Mesothelial cell of epicardium (in vitro differentiated cells): ENCODE results near the gene THSD4. TPM values are rescaled to one million over a fixed set of nuclear protein-coding genes. Genes with fewer than 3 reads are reported as not detected.
A peak's percentile ranks its signal among the peaks of the same experiment; 100 is the strongest.

Source experiments
- DNase-seq, 2 experiments: peaks; one replicate each; pipeline ENCODE4 v3.0.0; 2021; ENCODE audit warnings: low spot score in 2 of 2; ENCODE audit not compliant: unreplicated experiment in 2 of 2
- H3K27ac Mint-ChIP-seq: 2 replicates; pipeline ENCODE4 v1.8.0; 2021; ENCODE audit warnings: mixed read lengths
- H3K27me3 Mint-ChIP-seq: 2 replicates; pipeline ENCODE4 v1.8.0; 2021; ENCODE audit warnings: low read depth, mixed read lengths
- H3K36me3 Mint-ChIP-seq: 2 replicates; pipeline ENCODE4 v1.8.0; 2021; ENCODE audit warnings: mixed read lengths
- H3K4me1 Mint-ChIP-seq: 2 replicates; pipeline ENCODE4 v1.8.0; 2021; ENCODE audit warnings: mixed read lengths
- H3K4me3 Mint-ChIP-seq: 2 replicates; pipeline ENCODE4 v1.8.0; 2021; ENCODE audit warnings: mild to moderate bottlenecking, moderate library complexity, mixed read lengths
- H3K9me3 Mint-ChIP-seq: 2 replicates; pipeline ENCODE4 v1.8.0; 2021; ENCODE audit warnings: mixed read lengths
- CTCF ChIP-seq: fragments of 200-600 bp; sonication (generic); IDR thresholded peaks from one replicate; pipeline ENCODE4 v1.5.0; 2021; ENCODE audit warnings: antibody characterized with exemption; ENCODE audit not compliant: unreplicated experiment
- total RNA-seq: library from RNA; stranded (reverse); gene quantifications from 3 replicates; pipeline ENCODE4 v1.2.1, GENCODE V29; 2021

Gene THSD4
- total RNA-seq, 1 donor from 2014 or later: 93.9 TPM

DNA sequence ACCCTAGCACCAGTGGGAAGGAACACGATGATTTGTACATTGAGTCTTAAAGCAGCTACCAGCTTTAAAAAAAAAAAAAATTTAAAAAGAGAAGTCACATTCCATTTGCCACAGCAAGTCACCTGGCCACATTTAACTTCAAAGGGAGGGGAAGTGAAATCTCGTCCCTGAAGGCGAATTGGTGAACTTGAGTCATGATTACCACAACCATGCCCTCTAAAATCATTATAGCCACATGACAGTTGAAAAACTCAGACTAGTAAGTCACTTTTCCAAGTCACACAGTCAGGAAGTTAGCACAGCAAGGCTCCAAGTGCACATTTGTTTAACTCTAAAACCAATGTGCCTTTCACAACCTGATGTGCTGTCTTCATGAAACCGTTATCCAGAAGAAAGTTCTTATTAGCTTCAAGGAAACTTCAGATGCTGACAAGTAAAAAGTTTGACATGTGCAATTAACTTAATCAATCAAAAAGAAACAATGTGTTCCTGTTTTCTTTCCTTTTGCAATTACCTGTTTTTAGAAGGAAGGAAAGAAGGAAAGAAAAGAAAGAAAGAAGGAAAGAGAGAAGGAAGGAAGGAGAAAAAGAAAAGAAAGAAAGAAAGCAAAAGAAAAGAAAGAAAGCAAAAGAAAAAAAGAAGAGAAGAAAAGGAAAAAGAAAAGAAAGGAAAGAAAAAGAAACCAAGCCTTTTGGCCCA is 8.3 kb upstream of the THSD4 start:
- H3K27ac Mint-ChIP-seq: no peak overlapping the region
- no peak for DNase-seq
- H3K9me3 Mint-ChIP-seq: peaks cover 6% of the 10 kb centered on the region
- H3K4me1 Mint-ChIP-seq: peaks cover 29% of the 10 kb centered on the region
- no peaks in the 10 kb centered on the region for H3K27me3 Mint-ChIP-seq
- H3K4me3 Mint-ChIP-seq: no peak overlapping the region
- no peak for TF ChIP-seq CTCF
- no peaks in the 10 kb centered on the region for H3K36me3 Mint-ChIP-seq

GRCh38 chr15:71107501-71107815 is 7.8 kb upstream of the THSD4 start:
- no peak for TF ChIP-seq CTCF
- no peak overlapping the region for H3K27ac Mint-ChIP-seq
- peaks cover 3% of the 10 kb centered on the region for H3K9me3 Mint-ChIP-seq
- H3K4me1 Mint-ChIP-seq: peaks cover 29% of the 10 kb centered on the region
- H3K36me3 Mint-ChIP-seq: no peaks in the 10 kb centered on the region
- no peak for DNase-seq
- no peak overlapping the region for H3K4me3 Mint-ChIP-seq
- H3K27me3 Mint-ChIP-seq: no peaks in the 10 kb centered on the region

- no peaks in the 10 kb centered on the region for H3K9me3 Mint-ChIP-seq
- H3K4me3 Mint-ChIP-seq: no peak overlapping the region
- H3K27ac Mint-ChIP-seq: no peak overlapping the region
- no peak for DNase-seq
- H3K36me3 Mint-ChIP-seq: no peaks in the 10 kb centered on the region
- no peak for TF ChIP-seq CTCF
- no peaks in the 10 kb centered on the region for H3K27me3 Mint-ChIP-seq
- peaks cover 24% of the 10 kb centered on the region for H3K4me1 Mint-ChIP-seq
These were observed 6.1 kb upstream of the THSD4 start for GRCh38 chr15:71109130-71109529.

DNA sequence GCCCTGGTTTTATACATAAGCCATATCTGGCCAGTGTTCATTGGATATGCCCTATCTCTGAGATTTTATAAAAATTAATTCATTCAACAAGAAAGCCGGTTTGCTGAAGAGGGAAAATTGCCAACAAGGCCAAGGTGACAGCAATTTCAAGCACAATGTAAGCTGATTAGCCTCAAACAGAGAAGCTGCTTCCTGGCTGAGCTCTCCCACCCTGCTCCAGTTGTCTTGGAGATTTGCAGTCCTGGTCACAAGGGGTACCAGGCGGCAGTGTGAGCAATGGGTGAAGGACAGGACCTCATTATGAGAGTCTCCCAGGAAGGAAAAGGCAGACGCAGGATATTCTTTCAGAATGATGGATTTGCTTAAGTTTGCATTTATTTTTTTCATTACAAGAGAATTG is 5.4 kb upstream of the THSD4 start:
- H3K4me1 Mint-ChIP-seq: peaks cover 32% of the 10 kb centered on the region
- no peak for DNase-seq
- no peaks in the 10 kb centered on the region for H3K27me3 Mint-ChIP-seq

DNA sequence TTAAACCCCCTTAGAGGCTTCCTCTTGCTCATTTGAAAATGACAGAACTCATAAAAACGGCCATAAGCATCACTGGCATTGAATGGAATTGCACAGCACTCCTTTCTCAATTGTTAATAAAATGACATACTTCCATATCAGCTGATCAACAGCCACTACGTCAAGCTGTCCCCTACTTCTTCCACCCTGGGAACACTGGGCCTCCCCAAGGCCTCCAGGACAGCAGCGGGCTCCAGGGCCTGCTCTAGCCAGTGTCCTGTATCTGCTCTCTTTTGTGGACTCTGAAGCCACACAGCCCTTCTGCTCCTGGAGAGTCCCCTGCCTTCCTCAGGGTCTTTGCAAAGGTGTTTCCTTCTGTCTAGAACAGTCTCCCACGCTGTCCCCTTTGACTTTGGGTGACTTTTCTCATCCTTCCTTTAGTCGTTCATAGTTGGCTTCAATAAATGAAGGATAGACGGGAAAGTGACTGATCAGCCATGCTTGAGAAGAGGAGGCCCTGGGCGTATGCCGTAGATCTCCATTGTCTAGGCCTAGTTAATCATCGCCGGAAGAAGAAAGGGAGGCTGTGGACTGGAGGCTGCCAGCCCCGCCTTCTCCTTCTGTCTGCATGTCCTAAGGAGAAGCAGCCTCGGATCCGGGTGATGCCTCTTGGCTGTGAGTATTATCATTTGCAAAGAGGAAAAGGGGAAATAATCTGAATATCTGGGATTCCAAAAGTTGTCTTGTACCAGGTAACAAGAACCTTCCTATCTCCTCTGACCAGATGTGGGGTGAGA is 4.7 kb upstream of the THSD4 start:
- Mint-ChIP-seq H3K36me3 (no peaks in the 10 kb centered on the region), H3K4me1 (peaks cover 34% of the 10 kb centered on the region), H3K27me3 (no peaks in the 10 kb centered on the region), H3K4me3 (no peak overlapping the region), H3K27ac (no peak overlapping the region), H3K9me3 (no peaks in the 10 kb centered on the region)
- no peak for TF ChIP-seq CTCF
- DNase-seq: no peak

More for the DNA sequence above, 5.4 kb upstream of the THSD4 start:
- H3K4me3 Mint-ChIP-seq: no peak overlapping the region
- no peaks in the 10 kb centered on the region for H3K9me3 Mint-ChIP-seq
- no peak for TF ChIP-seq CTCF
- H3K27ac Mint-ChIP-seq: peak overlapping the region; percentile 26
- H3K36me3 Mint-ChIP-seq: no peaks in the 10 kb centered on the region
